ENCODE measurements around the gene ANKRD13A.
"Not testable (repeated sequence)": the region's sequence is repeated elsewhere in the genome, so short reads cannot be mapped to it uniquely, and the experiment has no call there.

ANKRD13A gene

GRCh38 chr12:110042264-110042663, 43.0 kb downstream of the ANKRD13A start:
- no peak for TF ChIP-seq CTCF (IDR thresholded peaks at IDR 0.05; ENCODE audit: low read depth, low read length, missing control alignments)
- H3K4me3 ChIP-seq (ENCODE audit: low read depth, low read length), result no peak overlapping the region
- DNase-seq (ENCODE audit: low read depth), result no peak

GRCh38 chr12:110046451-110047187, 47.4 kb downstream of the ANKRD13A start:
- TF ChIP-seq CTCF (IDR thresholded peaks at IDR 0.05; ENCODE audit: low read depth, low read length, missing control alignments), result no peak
- no peak overlapping the region; the same call in 1 of the 2 replicates for H3K4me3 ChIP-seq (ENCODE audit: low read depth, low read length)
- no peak for DNase-seq (ENCODE audit: low read depth)

GRCh38 chr12:110047297-110047940, 48.2 kb downstream of the ANKRD13A start:
- DNase-seq (ENCODE audit: low read depth), result no peak
- TF ChIP-seq CTCF (IDR thresholded peaks at IDR 0.05; ENCODE audit: low read depth, low read length, missing control alignments), result no peak
- H3K4me3 ChIP-seq (ENCODE audit: low read depth, low read length), result peak overlapping the region; percentile 84

GRCh38 chr12:110048242-110049027, 49.2 kb downstream of the ANKRD13A start, which contains the start of gene C12orf76:
TSS of gene C12orf76 (minus strand) at chr12:110048522. CDS start at chr12:110048495, 27 bp downstream.
- peak; percentile 95 for DNase-seq (ENCODE audit: low read depth)
- TF ChIP-seq CTCF (IDR thresholded peaks at IDR 0.05; ENCODE audit: low read depth, low read length, missing control alignments), result no peak

GRCh38 chr12:110049034-110049433, 49.8 kb downstream of the ANKRD13A start:
- not testable (repeated sequence) for DNase-seq (ENCODE audit: low read depth)
- peak overlapping the region; percentile 84 for H3K4me3 ChIP-seq (ENCODE audit: low read depth, low read length)

More at GRCh38 chr12:110048242-110049027, 49.2 kb downstream of the ANKRD13A start, which contains the start of gene C12orf76:
- H3K4me3 ChIP-seq (ENCODE audit: low read depth, low read length), result peak within 1 kb of the TSS; percentile 84

GRCh38 chr12:110049666-110050065, 50.4 kb downstream of the ANKRD13A start:
- not testable (repeated sequence) for H3K4me3 ChIP-seq (ENCODE audit: low read depth, low read length); DNase-seq (ENCODE audit: low read depth)

- no peak for DNase-seq (ENCODE audit: low read depth)
- H3K4me3 ChIP-seq (ENCODE audit: low read depth, low read length), result no peak overlapping the region
- TF ChIP-seq CTCF (IDR thresholded peaks at IDR 0.05; ENCODE audit: low read depth, low read length, missing control alignments), result no peak
Measured at GRCh38 chr12:110050927-110051326, 51.7 kb downstream of the ANKRD13A start.

GRCh38 chr12:110055375-110056352, 56.4 kb downstream of the ANKRD13A start:
- not testable (repeated sequence) for H3K4me3 ChIP-seq (ENCODE audit: low read depth, low read length); DNase-seq (ENCODE audit: low read depth)

- not testable (repeated sequence) for H3K4me3 ChIP-seq (ENCODE audit: low read depth, low read length); DNase-seq (ENCODE audit: low read depth)
Measured at GRCh38 chr12:110056643-110057042, 57.4 kb downstream of the ANKRD13A start.

Data from GM12864 (cell line).